Omental fat pad (tissue), 4 donors: ENCODE results near the gene ART3. TPM values are rescaled to one million over a fixed set of nuclear protein-coding genes. Genes with fewer than 3 reads are reported as not detected.

Experiments
- ATAC-seq: fragments of 150-250 bp; one replicate; pipeline ENCODE4 v1.9.1; 2016; ENCODE audit warnings: mild to moderate bottlenecking, moderate library complexity; ENCODE audit not compliant: low FRiP score
- DNase-seq: peaks from one replicate; pipeline ENCODE4 v3.0.0-alpha.2; 2019; ENCODE audit warnings: low spot score
- CTCF ChIP-seq, 3 donors: fragments of 450-650 bp; IDR thresholded peaks; one replicate each; pipeline ENCODE4 v1.5.1; 2016 to 2017; ENCODE audit warnings: antibody characterized with exemption in 3 of 3, mild to moderate bottlenecking in 3 of 3, moderate library complexity in 2 of 3
- total RNA-seq, 4 donors: library from RNA; depleted of rRNA; stranded (reverse); fragments of >200 nt; gene quantifications; one replicate each; pipeline ENCODE4 v1.1.0, GENCODE V29; 2016

ART3 gene
- total RNA-seq, 4 donors from 2014 or later, result 1.7 TPM; not detected in 3

DNA sequence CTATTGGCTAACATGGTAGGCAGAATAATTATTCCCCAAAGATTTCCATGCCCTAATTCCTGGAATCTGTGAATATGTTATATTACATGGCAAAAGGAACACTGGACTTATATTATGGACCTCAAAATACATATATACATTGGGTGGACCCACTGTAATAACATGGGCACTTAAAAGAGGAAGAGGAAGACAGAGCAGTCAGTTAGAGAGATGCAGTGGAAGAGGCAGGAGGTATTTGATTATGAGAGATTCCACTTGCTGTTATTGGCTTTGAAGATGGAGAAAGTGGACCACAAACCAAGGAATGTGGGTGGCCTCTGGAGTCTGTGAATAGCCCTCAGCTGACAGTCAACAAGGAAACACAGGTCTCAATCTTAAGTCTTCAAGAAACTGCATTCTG lies 14.0 kb upstream of the ART3 start:
- no peak for ATAC-seq
- no peak for DNase-seq
- TF ChIP-seq CTCF (IDR thresholded peaks at IDR 0.05), result no peak

DNA sequence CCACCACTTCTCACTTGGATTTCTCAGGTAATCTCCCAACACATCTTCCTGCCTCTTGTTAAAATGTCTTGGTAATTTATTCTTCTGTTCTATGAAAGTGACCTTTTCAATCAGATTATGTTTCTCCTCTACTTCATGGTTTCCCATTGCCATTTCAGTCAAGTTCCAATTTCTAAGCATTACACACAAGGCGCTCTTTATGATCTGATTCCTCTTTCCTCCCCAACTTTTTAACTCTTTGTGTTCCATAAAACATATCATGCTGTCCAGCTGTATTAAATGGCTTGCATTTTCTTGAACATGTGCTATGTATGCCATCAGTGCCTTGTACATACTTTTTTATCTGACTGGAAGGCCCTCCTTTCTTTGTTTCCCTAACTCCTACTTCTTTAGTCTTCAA lies 13.1 kb upstream of the ART3 start:
- DNase-seq, result no peak
- no peak for TF ChIP-seq CTCF (IDR thresholded peaks at IDR 0.05)
- no peak for ATAC-seq

DNA sequence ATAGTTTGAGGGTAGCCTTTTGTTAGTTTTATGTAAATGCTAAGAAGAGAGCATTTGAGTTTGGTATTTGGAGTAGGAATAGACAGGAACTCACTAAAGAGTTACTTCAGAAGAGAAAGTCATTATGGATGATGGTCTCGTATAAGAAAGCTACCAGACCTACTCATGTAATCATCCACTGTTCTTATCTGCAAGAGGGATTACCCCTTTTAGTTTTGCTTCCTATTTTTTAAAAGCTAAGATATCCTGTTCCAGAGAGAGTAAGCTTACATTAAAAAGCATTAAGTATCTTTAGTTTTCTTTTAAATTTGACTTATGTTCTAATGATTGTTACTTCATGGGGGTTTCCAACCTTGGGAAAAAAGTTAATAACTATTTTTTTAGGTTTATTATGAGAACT lies 12.5 kb upstream of the ART3 start:
- no peak for DNase-seq
- ATAC-seq, result no peak
- no peak for TF ChIP-seq CTCF (IDR thresholded peaks at IDR 0.05)

- peak; percentile 28 for ATAC-seq
- no peak for DNase-seq
- no peak for TF ChIP-seq CTCF (IDR thresholded peaks at IDR 0.05)
Observed at GRCh38 chr4:76066546-76066945, 8.0 kb upstream of the ART3 start.

DNA sequence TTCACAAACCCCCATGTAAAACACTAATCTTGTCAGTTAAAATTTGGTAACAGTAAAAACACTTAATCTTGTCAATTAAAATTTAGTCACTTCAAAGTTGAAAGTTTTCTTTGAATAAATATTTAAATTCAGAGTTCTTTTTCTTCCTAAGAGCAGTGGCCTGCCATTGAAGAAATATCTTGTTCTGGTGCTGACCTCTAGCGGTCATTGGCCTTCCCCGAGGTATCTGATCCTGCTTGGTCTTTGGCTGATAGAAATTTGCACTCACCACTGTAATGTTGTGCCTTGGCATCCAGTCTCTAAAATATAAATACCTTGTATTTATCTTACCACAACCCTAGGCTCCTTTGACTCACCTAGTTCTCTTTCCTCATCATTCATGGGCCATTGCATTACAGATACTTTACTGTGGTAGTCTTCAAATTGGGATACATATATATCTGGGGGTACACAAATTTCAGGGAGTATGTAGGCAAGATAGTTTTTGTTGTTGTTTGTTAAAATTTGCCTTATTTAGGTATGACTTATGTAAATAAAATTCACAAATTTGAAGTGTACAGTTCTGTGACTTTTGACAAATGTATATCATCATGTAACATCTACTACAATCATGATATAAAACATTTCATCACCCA lies 6.7 kb upstream of the ART3 start:
- ATAC-seq (no peak), DNase-seq (peak; percentile 57)
- TF ChIP-seq CTCF (IDR thresholded peaks at IDR 0.05), result peak in 1 of 3 donors; percentile 28

- no peak for DNase-seq
- ATAC-seq, result no peak
- no peak for TF ChIP-seq CTCF (IDR thresholded peaks at IDR 0.05)
Observed at GRCh38 chr4:76072760-76073159, 1.7 kb upstream of the ART3 start.

- DNase-seq (no peak), ATAC-seq (no peak)
- TF ChIP-seq CTCF (IDR thresholded peaks at IDR 0.05), result no peak
Observed at GRCh38 chr4:76074993-76075600, 588 bp downstream of the ART3 start.
